ENCODE measurements around the gene MRPL43.

The MRPL43 gene

DNA sequence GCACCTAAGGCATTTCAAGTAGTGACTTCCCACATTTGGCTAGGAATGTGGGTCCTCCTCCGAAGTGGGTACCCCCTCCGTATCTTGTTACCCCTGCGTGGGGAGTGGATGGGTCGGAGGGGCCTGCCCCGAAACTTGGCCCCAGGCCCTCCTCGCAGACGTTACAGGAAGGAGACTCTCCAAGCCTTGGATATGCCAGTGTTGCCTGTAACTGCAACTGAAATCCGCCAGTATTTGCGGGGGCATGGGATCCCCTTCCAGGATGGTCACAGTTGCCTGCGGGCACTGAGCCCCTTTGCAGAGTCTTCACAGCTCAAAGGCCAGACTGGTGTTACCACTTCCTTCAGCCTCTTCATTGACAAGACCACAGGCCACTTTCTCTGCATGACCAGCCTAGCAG, 869 bp upstream of the MRPL43 start:
- H3K36me3 ChIP-seq (ENCODE audit: control insufficient read depth, insufficient read depth, low read length, severe bottlenecking) = peaks cover 24% of the 10 kb centered on the region

DNA sequence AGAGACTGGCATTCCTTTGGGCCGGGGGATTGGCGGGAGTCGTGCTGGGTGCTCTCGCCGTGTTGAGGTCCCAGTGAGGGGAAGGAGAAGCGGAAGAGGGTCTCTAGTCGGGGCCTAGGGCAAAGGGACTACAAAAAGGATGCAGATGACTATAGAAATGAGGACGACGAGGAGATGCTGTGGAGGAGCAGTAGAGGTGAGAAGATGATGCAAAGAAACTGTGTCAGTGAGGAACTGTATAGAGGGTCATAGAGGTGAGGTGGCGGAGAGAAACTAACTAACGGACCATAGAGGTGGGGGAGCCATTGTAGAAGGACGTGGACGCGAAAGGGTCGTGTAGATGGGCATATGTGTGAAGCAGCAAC, 370 bp upstream of the MRPL43 start:
- H3K36me3 ChIP-seq (ENCODE audit: control insufficient read depth, insufficient read depth, low read length, severe bottlenecking) = peaks cover 20% of the 10 kb centered on the region
- peak overlapping the region; percentile 93 for H3K9ac ChIP-seq (ENCODE audit: low read length)
- peak overlapping the region; percentile 91 for H3K4me3 ChIP-seq (ENCODE audit: low read length)
- H3K27me3 ChIP-seq (replicated peaks; ENCODE audit: control insufficient read depth, insufficient read depth, low read length) = no peaks in the 10 kb centered on the region
- DNase-seq (ENCODE audit: low read depth) = no peak
- peaks cover 28% of the 10 kb centered on the region for H3K4me1 ChIP-seq (ENCODE audit: control insufficient read depth, insufficient read depth, low read length)
- no peaks in the 10 kb centered on the region for H3K9me3 ChIP-seq (ENCODE audit: control insufficient read depth, low read length)

More for the DNA sequence above, 869 bp upstream of the MRPL43 start:
- peak overlapping the region; percentile 91 for H3K4me3 ChIP-seq (ENCODE audit: low read length)
- H3K4me1 ChIP-seq (ENCODE audit: control insufficient read depth, insufficient read depth, low read length) = peaks cover 28% of the 10 kb centered on the region
- no peak for DNase-seq (ENCODE audit: low read depth)
- H3K9me3 ChIP-seq (ENCODE audit: control insufficient read depth, low read length) = no peaks in the 10 kb centered on the region
- H3K9ac ChIP-seq (ENCODE audit: low read length) = peak overlapping the region; percentile 93
- no peaks in the 10 kb centered on the region for H3K27me3 ChIP-seq (replicated peaks; ENCODE audit: control insufficient read depth, insufficient read depth, low read length)

DNA sequence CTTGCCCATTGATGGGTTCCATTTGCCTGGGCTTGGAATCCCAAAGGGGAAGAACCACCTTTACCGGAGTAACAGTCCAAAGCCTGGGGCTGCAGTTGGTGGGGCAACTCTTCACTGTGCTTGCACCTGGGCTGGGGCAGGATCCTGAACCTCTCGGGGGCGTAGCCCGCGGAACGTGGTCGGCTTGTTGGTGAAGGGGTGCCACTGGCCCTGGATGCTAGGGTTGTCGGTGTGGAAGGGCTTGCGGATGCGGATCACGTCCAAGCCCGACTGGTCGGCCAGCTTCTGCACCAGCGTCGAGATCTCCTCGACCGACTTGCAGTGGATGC, 710 bp downstream of the MRPL43 start:
- Histone ChIP-seq H3K36me3 (ENCODE audit: control insufficient read depth, insufficient read depth, low read length, severe bottlenecking) (peaks cover 20% of the 10 kb centered on the region), H3K9me3 (ENCODE audit: control insufficient read depth, low read length) (no peaks in the 10 kb centered on the region)

DNA sequence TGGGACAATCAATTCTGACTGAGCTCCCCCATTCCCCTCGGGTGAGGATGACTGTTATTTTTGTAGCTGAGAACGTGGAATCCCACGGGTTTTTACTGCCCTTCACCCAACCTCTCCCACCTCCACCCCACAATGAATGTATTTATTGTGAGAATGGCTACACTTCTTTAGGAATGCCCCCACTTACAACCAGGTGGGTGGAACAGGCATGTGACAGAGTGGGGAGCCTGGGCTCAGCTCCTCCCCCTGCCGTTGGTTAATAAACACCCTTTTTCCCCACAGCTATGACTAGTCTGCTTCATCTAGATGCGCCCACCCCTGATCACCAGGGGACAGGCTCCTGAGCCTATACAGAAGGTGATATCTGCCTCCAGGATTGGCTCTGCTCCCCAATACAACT, 2.0 kb downstream of the MRPL43 start:
- Histone ChIP-seq H3K36me3 (ENCODE audit: control insufficient read depth, insufficient read depth, low read length, severe bottlenecking) (peaks cover 15% of the 10 kb centered on the region), H3K9ac (ENCODE audit: low read length) (no peak overlapping the region)
- DNase-seq (ENCODE audit: low read depth) = no peak

More for the DNA sequence above, 710 bp downstream of the MRPL43 start:
- H3K27me3 ChIP-seq (replicated peaks; ENCODE audit: control insufficient read depth, insufficient read depth, low read length) = no peaks in the 10 kb centered on the region
- peaks cover 28% of the 10 kb centered on the region for H3K4me1 ChIP-seq (ENCODE audit: control insufficient read depth, insufficient read depth, low read length)
- H3K9ac ChIP-seq (ENCODE audit: low read length) = peak overlapping the region; percentile 93
- DNase-seq (ENCODE audit: low read depth) = no peak
- H3K4me3 ChIP-seq (ENCODE audit: low read length) = peak overlapping the region; percentile 91

DNA sequence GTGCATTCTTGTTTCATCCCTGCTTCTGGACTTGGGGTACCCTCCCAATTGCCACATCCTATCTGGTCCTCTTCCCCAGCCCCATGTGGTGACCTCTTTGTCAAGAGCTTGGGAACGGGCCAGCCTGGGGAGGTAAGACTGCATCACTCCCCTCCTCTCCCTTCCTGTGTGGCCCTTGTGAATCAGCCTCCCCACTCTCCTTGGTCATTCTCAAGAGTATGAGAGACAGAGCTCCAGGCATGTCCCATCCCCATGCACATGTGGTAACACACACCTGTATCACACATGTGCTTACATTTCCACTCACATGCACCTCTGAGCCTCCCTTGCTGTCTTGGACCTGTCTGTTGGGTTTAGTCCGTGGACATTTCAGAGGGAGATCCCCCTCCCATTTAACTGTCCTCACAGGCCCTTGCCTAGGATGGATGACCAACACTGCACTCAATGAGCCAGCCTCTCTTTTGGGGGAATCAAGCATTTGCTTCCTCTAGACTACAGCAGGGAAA, 2.6 kb downstream of the MRPL43 start:
- Histone ChIP-seq H3K4me3 (ENCODE audit: low read length) (no peak overlapping the region), H3K36me3 (ENCODE audit: control insufficient read depth, insufficient read depth, low read length, severe bottlenecking) (peaks cover 13% of the 10 kb centered on the region), H3K9me3 (ENCODE audit: control insufficient read depth, low read length) (no peaks in the 10 kb centered on the region), H3K27me3 (replicated peaks; ENCODE audit: control insufficient read depth, insufficient read depth, low read length) (no peaks in the 10 kb centered on the region), H3K4me1 (ENCODE audit: control insufficient read depth, insufficient read depth, low read length) (peaks cover 28% of the 10 kb centered on the region), H3K9ac (ENCODE audit: low read length) (no peak overlapping the region)
- no peak for DNase-seq (ENCODE audit: low read depth)

More for the DNA sequence above, 2.0 kb downstream of the MRPL43 start:
- H3K27me3 ChIP-seq (replicated peaks; ENCODE audit: control insufficient read depth, insufficient read depth, low read length) = no peaks in the 10 kb centered on the region
- peaks cover 28% of the 10 kb centered on the region for H3K4me1 ChIP-seq (ENCODE audit: control insufficient read depth, insufficient read depth, low read length)
- no peaks in the 10 kb centered on the region for H3K9me3 ChIP-seq (ENCODE audit: control insufficient read depth, low read length)
- H3K4me3 ChIP-seq (ENCODE audit: low read length) = no peak overlapping the region

- H3K36me3 ChIP-seq (ENCODE audit: control insufficient read depth, insufficient read depth, low read length, severe bottlenecking) = peaks cover 7% of the 10 kb centered on the region
- no peak overlapping the region for H3K9ac ChIP-seq (ENCODE audit: low read length)
- no peaks in the 10 kb centered on the region for H3K27me3 ChIP-seq (replicated peaks; ENCODE audit: control insufficient read depth, insufficient read depth, low read length)
- H3K4me1 ChIP-seq (ENCODE audit: control insufficient read depth, insufficient read depth, low read length) = peaks cover 24% of the 10 kb centered on the region
- H3K9me3 ChIP-seq (ENCODE audit: control insufficient read depth, low read length) = no peaks in the 10 kb centered on the region
- no peak overlapping the region for H3K4me3 ChIP-seq (ENCODE audit: low read length)
- DNase-seq (ENCODE audit: low read depth) = no peak
Measured at GRCh38 chr10:100983868-100984671, 3.2 kb downstream of the MRPL43 start.

DNA sequence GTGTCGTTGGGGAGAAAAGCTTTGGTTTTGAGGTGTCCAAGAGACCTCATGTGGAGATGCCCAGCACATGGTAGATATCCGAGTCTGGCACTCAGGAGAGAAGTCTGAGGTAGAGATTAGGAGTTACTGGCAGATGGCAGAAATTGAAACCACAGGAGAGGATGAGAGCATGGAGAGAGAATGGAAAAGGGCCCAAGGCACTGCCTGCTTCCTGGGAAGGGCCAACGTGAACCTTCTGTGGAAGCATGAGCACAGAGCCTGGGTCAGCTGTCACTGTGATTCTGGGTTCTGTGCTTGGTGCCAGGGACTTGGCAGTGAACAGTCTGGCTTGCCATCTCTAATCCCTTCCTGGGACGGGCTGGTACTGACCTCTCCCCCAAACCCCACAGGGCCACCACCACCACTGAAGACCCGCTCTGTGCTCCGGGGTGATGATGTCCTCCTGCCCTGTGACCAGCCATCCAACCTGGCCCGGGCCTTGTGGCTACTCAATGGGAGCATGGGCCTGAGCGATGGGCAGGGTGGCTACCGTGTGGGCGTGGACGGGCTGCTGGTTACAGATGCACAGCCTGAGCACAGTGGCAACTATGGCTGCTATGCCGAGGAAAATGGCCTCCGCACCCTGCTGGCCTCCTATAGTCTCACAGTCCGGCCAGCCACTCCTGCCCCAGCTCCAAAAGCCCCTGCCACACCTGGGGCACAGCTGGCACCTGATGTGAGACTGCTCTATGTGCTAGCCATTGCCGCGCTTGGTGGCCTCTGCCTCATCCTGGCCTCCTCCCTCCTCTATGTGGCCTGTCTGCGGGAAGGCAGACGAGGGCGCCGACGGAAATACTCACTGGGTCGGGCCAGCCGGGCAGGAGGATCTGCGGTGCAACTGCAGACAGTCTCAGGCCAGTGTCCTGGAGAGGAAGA, 4.1 kb downstream of the MRPL43 start:
- no peak for DNase-seq (ENCODE audit: low read depth)

GRCh38 chr10:100981178-100981772, 6.0 kb downstream of the MRPL43 start:
- H3K9me3 ChIP-seq (ENCODE audit: control insufficient read depth, low read length) = no peaks in the 10 kb centered on the region
- no peak overlapping the region for H3K4me3 ChIP-seq (ENCODE audit: low read length)
- no peak for DNase-seq (ENCODE audit: low read depth)
- no peak overlapping the region for H3K9ac ChIP-seq (ENCODE audit: low read length)
- H3K4me1 ChIP-seq (ENCODE audit: control insufficient read depth, insufficient read depth, low read length) = peaks cover 1% of the 10 kb centered on the region
- peaks cover 7% of the 10 kb centered on the region for H3K36me3 ChIP-seq (ENCODE audit: control insufficient read depth, insufficient read depth, low read length, severe bottlenecking)
- H3K27me3 ChIP-seq (replicated peaks; ENCODE audit: control insufficient read depth, insufficient read depth, low read length) = no peaks in the 10 kb centered on the region

More for the DNA sequence above, 4.1 kb downstream of the MRPL43 start:
- Histone ChIP-seq H3K27me3 (replicated peaks; ENCODE audit: control insufficient read depth, insufficient read depth, low read length) (no peaks in the 10 kb centered on the region), H3K36me3 (ENCODE audit: control insufficient read depth, insufficient read depth, low read length, severe bottlenecking) (peaks cover 7% of the 10 kb centered on the region), H3K9me3 (ENCODE audit: control insufficient read depth, low read length) (no peaks in the 10 kb centered on the region), H3K4me1 (ENCODE audit: control insufficient read depth, insufficient read depth, low read length) (peaks cover 15% of the 10 kb centered on the region), H3K9ac (ENCODE audit: low read length) (no peak overlapping the region), H3K4me3 (ENCODE audit: low read length) (no peak overlapping the region)

- peaks cover 7% of the 10 kb centered on the region for H3K36me3 ChIP-seq (ENCODE audit: control insufficient read depth, insufficient read depth, low read length, severe bottlenecking)
- H3K4me3 ChIP-seq (ENCODE audit: low read length) = no peak overlapping the region
- H3K4me1 ChIP-seq (ENCODE audit: control insufficient read depth, insufficient read depth, low read length) = no peaks in the 10 kb centered on the region
- DNase-seq (ENCODE audit: low read depth) = no peak
- H3K9me3 ChIP-seq (ENCODE audit: control insufficient read depth, low read length) = no peaks in the 10 kb centered on the region
- no peak overlapping the region for H3K9ac ChIP-seq (ENCODE audit: low read length)
- no peaks in the 10 kb centered on the region for H3K27me3 ChIP-seq (replicated peaks; ENCODE audit: control insufficient read depth, insufficient read depth, low read length)
Measured at GRCh38 chr10:100980711-100981110, 6.6 kb downstream of the MRPL43 start.

GRCh38 chr10:100980311-100980710, 7.0 kb downstream of the MRPL43 start:
- no peaks in the 10 kb centered on the region for H3K4me1 ChIP-seq (ENCODE audit: control insufficient read depth, insufficient read depth, low read length)
- H3K36me3 ChIP-seq (ENCODE audit: control insufficient read depth, insufficient read depth, low read length, severe bottlenecking) = peaks cover 7% of the 10 kb centered on the region

GRCh38 chr10:100979791-100980272, 7.5 kb downstream of the MRPL43 start:
- Histone ChIP-seq H3K27me3 (replicated peaks; ENCODE audit: control insufficient read depth, insufficient read depth, low read length) (no peaks in the 10 kb centered on the region), H3K9me3 (ENCODE audit: control insufficient read depth, low read length) (no peaks in the 10 kb centered on the region), H3K4me1 (ENCODE audit: control insufficient read depth, insufficient read depth, low read length) (no peaks in the 10 kb centered on the region), H3K36me3 (ENCODE audit: control insufficient read depth, insufficient read depth, low read length, severe bottlenecking) (peaks cover 7% of the 10 kb centered on the region), H3K4me3 (ENCODE audit: low read length) (no peak overlapping the region), H3K9ac (ENCODE audit: low read length) (no peak overlapping the region)
- no peak for DNase-seq (ENCODE audit: low read depth)

More at GRCh38 chr10:100980311-100980710, 7.0 kb downstream of the MRPL43 start:
- Histone ChIP-seq H3K9me3 (ENCODE audit: control insufficient read depth, low read length) (no peaks in the 10 kb centered on the region), H3K27me3 (replicated peaks; ENCODE audit: control insufficient read depth, insufficient read depth, low read length) (no peaks in the 10 kb centered on the region), H3K4me3 (ENCODE audit: low read length) (no peak overlapping the region), H3K9ac (ENCODE audit: low read length) (no peak overlapping the region)
- DNase-seq (ENCODE audit: low read depth) = no peak

All from adipocyte (in vitro differentiated cells).